HUES64 (cell line): ENCODE data around the gene SPNS2.

Experiments used
- H3K27ac ChIP-seq: 2 replicates; pipeline ENCODE4 v1.7.0; 2013; ENCODE audit warnings: low read depth, low read length, inconsistent platforms
- H3K27me3 ChIP-seq: 2 replicates; pipeline ENCODE4 v1.6.1; 2013; ENCODE audit warnings: mild to moderate bottlenecking, low read length; ENCODE audit not compliant: insufficient read depth
- H3K36me3 ChIP-seq: 2 replicates; pipeline ENCODE4 v1.6.1; 2013; ENCODE audit warnings: mild to moderate bottlenecking, low read length; ENCODE audit not compliant: insufficient read depth
- H3K4me1 ChIP-seq: 2 replicates; pipeline ENCODE4 v1.6.1; 2013; ENCODE audit warnings: mild to moderate bottlenecking, low read length, moderate library complexity; ENCODE audit not compliant: insufficient read depth
- H3K4me3 ChIP-seq: 2 replicates; pipeline ENCODE4 v1.5.1; 2013; ENCODE audit warnings: mild to moderate bottlenecking, low read length, moderate library complexity
- H3K9ac ChIP-seq: 2 replicates; pipeline ENCODE4 v1.6.1; 2013; ENCODE audit warnings: mild to moderate bottlenecking, low read depth, low read length
- H3K9me3 ChIP-seq: 2 replicates; pipeline ENCODE4 v1.6.1; 2013; ENCODE audit warnings: low read depth, low read length; ENCODE audit not compliant: insufficient read depth
- WGBS: fragments of 150-250, 120-280 bp; methylation state at CpG from one replicate; pipeline ENCODE4 v1.1.7; 2013; ENCODE audit warnings: missing lambda C conversion rate; 5-methylcytosine and 5-hydroxymethylcytosine counted together

SPNS2 gene

DNA sequence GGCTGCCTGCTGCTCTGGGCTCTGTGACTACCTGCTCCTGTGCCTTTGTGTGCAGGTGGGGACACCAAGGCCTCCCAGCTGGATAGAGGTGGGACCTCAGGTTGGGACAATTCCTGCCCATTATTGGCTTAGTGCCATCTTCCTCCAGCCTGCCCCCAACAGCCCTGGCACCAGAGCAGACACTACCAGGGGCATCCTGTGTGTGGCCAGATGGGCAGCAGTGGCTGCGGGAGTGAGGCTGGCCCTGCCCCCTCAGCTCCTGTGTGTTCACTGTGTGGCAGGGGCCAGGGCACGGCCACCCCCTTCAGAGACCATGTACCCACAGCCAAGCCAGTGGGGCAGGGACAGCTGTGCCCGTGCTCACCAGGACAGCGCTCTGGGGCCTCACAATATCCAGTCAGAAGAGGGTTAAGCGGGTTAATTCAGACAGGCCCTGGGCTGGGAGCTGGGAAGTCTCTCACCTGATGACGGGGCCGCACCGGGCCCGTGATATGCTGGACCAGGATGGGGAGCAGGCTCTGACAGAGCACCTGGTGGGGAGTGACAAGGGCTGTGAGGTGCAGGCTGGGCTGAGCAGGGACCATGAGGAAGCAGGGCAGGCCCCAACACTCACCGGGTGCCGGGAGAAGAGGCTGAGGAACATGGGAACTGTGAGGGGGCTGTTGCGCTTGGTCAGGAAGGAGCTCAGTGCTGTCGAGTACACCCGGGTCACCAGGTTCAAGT, 43.5 kb downstream of the SPNS2 start:
- Histone ChIP-seq H3K9ac (no peak overlapping the region), H3K4me1 (no peaks in the 10 kb centered on the region), H3K27ac (no peak overlapping the region), H3K36me3 (peaks cover 93% of the 10 kb centered on the region), H3K27me3 (no peaks in the 10 kb centered on the region), H3K9me3 (no peaks in the 10 kb centered on the region), H3K4me3 (no peak overlapping the region)
- 95% methylated on average over 14 of the region's 14 CpGs for WGBS

DNA sequence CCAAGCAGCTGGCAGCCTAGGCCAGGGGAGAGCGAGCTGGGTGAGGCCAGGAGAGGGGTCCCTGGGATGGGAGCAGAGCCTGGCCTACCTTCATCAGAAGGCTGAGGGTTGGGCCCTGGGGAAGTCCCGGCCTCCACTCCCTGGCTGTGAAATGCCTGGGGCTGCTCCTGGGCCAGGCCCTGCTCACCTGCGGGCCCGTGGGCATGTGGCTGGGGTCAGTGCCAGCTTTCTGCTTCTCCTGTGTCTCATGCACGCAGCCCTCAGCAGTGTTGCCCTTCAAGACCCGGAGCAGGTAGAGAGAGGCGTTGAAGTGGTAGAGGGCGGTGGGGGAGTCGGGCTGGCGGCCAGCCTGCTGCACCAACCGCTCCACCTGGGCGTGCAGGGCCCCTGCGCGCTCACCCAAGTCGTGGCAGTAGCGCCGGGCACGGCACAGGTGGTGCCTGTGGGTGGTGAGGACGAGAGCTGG, 44.1 kb downstream of the SPNS2 start:
- Histone ChIP-seq H3K4me1 (no peaks in the 10 kb centered on the region), H3K4me3 (no peak overlapping the region), H3K9me3 (no peaks in the 10 kb centered on the region), H3K27me3 (no peaks in the 10 kb centered on the region), H3K27ac (no peak overlapping the region), H3K36me3 (peaks cover 93% of the 10 kb centered on the region), H3K9ac (no peak overlapping the region)
- WGBS: 97% methylated on average over 19 of the region's 19 CpGs

GRCh38 chr17:4543557-4544026, 44.9 kb downstream of the SPNS2 start:
- Histone ChIP-seq H3K9ac (no peak overlapping the region), H3K4me1 (no peaks in the 10 kb centered on the region), H3K36me3 (peaks cover 93% of the 10 kb centered on the region), H3K27me3 (no peaks in the 10 kb centered on the region), H3K4me3 (no peak overlapping the region), H3K9me3 (no peaks in the 10 kb centered on the region), H3K27ac (no peak overlapping the region)
- WGBS: 95% methylated on average over 19 of the region's 19 CpGs

GRCh38 chr17:4544135-4544950, 45.7 kb downstream of the SPNS2 start:
- Histone ChIP-seq H3K27me3 (no peaks in the 10 kb centered on the region), H3K36me3 (peaks cover 93% of the 10 kb centered on the region), H3K9me3 (no peaks in the 10 kb centered on the region), H3K4me1 (no peaks in the 10 kb centered on the region), H3K27ac (no peak overlapping the region), H3K9ac (no peak overlapping the region), H3K4me3 (no peak overlapping the region)
- WGBS: 95% methylated on average over 37 of the region's 37 CpGs

DNA sequence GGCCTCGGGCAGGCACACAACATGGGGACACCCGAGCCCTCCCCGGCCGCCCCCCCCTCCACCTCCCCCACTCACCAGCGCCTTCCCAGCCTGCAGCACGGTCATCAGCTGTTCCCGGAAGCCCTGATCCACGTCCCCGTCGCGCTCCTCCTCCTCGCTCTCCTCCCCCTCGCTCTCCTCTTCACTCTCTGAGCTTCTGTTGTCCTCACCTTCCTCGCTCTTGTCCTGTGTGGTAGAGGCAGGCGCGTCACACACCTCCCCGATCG, 46.2 kb downstream of the SPNS2 start:
- no peaks in the 10 kb centered on the region for H3K27me3 ChIP-seq
- no peak overlapping the region for H3K27ac ChIP-seq
- no peaks in the 10 kb centered on the region for H3K9me3 ChIP-seq
- peaks cover 93% of the 10 kb centered on the region for H3K36me3 ChIP-seq
- WGBS: 92% methylated on average over 16 of the region's 18 CpGs
- no peak overlapping the region for H3K4me3 ChIP-seq
- no peak overlapping the region for H3K9ac ChIP-seq
- H3K4me1 ChIP-seq: no peaks in the 10 kb centered on the region

DNA sequence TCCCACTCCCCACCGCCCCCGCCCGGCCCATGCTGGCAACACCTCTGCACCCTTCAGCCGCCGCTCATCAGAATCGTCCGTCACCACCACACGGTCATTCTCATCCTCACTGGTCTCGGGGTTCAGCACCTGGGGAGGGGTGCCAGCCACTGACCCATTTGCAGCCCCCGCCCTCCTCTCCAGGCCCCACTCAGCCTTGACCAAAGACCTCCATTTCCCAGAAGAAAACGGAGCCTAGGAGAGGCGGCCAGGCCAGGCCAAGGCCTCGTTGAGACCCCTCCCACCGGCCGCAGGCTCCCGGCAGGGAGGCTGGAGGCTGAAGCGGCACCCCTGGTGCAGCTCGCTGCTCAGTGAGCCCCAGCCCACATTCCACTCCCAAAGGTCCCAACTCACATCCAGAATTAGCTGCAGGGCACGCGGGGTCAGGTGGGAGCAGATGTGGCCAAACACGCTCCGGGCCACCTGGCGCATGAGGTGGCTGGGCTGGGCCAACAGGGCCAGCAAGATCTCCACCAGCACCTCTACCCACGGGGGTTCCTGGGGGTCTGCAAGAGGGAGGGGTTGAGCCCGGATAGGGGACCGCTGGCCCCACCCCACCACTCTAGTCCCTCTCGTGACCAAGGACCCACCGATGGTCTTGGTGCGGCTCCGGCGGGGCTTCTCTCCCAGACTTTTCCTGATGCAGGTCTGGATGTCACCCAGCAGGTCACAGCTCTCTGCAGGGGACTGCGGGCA, 46.7 kb downstream of the SPNS2 start:
- Histone ChIP-seq H3K27me3 (no peaks in the 10 kb centered on the region), H3K9ac (no peak overlapping the region), H3K4me3 (no peak overlapping the region), H3K36me3 (peaks cover 93% of the 10 kb centered on the region), H3K27ac (no peak overlapping the region), H3K9me3 (no peaks in the 10 kb centered on the region), H3K4me1 (no peaks in the 10 kb centered on the region)
- WGBS: 91% methylated on average over 32 of the region's 32 CpGs

- peaks cover 93% of the 10 kb centered on the region for H3K36me3 ChIP-seq
- 93% methylated on average over 17 of the region's 17 CpGs for WGBS
These were observed 48.6 kb downstream of the SPNS2 start for GRCh38 chr17:4547118-4547906.

GRCh38 chr17:4548061-4548461, 49.4 kb downstream of the SPNS2 start:
- Histone ChIP-seq H3K4me1 (no peaks in the 10 kb centered on the region), H3K9ac (no peak overlapping the region; the same call in 1 of the 2 replicates), H3K4me3 (no peak overlapping the region), H3K36me3 (peaks cover 93% of the 10 kb centered on the region), H3K27ac (no peak overlapping the region), H3K9me3 (no peaks in the 10 kb centered on the region), H3K27me3 (no peaks in the 10 kb centered on the region)
- whole genome bisulfite sequencing: 96% methylated on average over 18 of the region's 18 CpGs

More at GRCh38 chr17:4547118-4547906, 48.6 kb downstream of the SPNS2 start:
- Histone ChIP-seq H3K27me3 (no peaks in the 10 kb centered on the region), H3K4me1 (no peaks in the 10 kb centered on the region), H3K9me3 (no peaks in the 10 kb centered on the region), H3K4me3 (no peak overlapping the region), H3K9ac (no peak overlapping the region), H3K27ac (no peak overlapping the region)

DNA sequence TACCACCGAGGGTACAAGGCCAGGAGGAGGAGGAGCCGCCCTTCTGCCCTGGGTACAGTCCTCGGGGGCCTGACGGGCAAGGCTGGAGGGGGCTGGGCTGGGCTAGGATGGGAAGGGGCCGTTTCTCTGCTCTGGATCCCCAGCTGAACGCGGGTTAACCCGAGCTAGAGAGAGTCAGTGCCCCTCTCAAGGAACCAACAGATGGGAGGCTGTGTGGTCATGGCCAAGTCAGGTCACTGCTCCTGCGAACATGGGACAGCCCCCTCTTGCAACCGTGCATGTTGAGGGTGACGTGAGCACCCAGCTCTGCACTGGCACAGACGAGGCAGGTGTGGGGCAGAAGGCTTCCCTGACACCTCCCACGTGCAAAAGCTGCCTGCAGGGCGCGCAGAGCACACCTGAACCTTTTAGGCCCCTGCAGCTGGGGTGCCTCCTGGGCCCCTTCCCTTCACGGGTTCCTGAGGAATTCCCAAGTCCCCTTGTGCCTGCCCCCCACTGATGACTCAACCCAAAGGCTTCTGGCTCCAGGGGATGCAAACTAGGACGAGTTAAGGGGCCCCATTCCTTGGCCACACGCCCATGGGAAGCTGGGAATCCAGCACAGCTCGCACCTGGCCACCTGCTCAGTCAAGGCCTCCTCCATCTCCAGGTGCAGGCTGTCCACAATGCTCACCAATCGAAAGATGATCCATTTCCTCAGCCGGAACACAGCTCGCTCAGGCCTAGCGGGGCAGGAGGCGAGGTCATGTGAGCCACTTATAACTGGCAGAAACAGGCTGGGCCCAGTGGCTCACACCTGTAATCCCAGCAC, 50.2 kb downstream of the SPNS2 start:
- Histone ChIP-seq H3K9ac (no peak overlapping the region), H3K9me3 (no peaks in the 10 kb centered on the region), H3K27ac (no peak overlapping the region), H3K4me1 (0 out of 2 replicates have a peak, but pooled peaks cover 1% of the 10 kb centered on the region), H3K4me3 (no peak overlapping the region), H3K27me3 (no peaks in the 10 kb centered on the region), H3K36me3 (peaks cover 93% of the 10 kb centered on the region)
- WGBS: 92% methylated on average over 24 of the region's 24 CpGs
